H1 (cell line): ENCODE measurements around the gene COL19A1. TPM values are rescaled to one million over a fixed set of nuclear protein-coding genes. Genes with fewer than 3 reads are reported as not detected.

Source experiments
- ASH2L ChIP-seq: fragments of 200-600, 300-600 bp; sonication (generic); IDR thresholded peaks from one replicate; pipeline ENCODE4 v1.7.1; 2017; ENCODE audit warnings: low read length
- CTBP2 ChIP-seq: IDR thresholded peaks from 2 replicates; pipeline ENCODE4 v1.7.0; 2011; ENCODE audit warnings: borderline replicate concordance, mild to moderate bottlenecking, moderate library complexity, mixed read lengths, low read length; ENCODE audit not compliant: insufficient read depth, insufficient read length
- TCF12 ChIP-seq: IDR thresholded peaks from 2 replicates; pipeline ENCODE4 v1.6.1; 2011; ENCODE audit warnings: low read depth, mild to moderate bottlenecking, low read length
- polyA plus RNA-seq, 7 experiments: library from polyadenylated mRNA; depleted of rRNA in 3 of 7; stranded (reverse) in 5 of 7; unstranded in 2 of 7; fragments of >200 nt in 5 of 7; fragments of 200-250 nt in 2 of 7; gene quantifications; 1 replicate in 5 of 7; 2 replicates in 1 of 7; 4 replicates in 1 of 7; pipeline versions ENCODE4 v1.2.1 to v1.2.3, GENCODE V29; 2011 to 2013; ENCODE audit warnings: missing spikeins in 2 of 7, mixed read lengths in 2 of 7
- total RNA-seq: library from RNA; stranded (reverse); fragmentation: NEBNext Ultra II Directional; extraction: Animal tissue kit (Norgen Biotek cat#: 25700); gene quantifications from 2 replicates; pipeline ENCODE4 v1.2.1, GENCODE V29; 2021

The COL19A1 gene
- total and polyA plus RNA-seq, 2 of the 8 experiments (the other 6 are each of a cell fraction or from before 2014, with no cell fraction given) = not detected

DNA sequence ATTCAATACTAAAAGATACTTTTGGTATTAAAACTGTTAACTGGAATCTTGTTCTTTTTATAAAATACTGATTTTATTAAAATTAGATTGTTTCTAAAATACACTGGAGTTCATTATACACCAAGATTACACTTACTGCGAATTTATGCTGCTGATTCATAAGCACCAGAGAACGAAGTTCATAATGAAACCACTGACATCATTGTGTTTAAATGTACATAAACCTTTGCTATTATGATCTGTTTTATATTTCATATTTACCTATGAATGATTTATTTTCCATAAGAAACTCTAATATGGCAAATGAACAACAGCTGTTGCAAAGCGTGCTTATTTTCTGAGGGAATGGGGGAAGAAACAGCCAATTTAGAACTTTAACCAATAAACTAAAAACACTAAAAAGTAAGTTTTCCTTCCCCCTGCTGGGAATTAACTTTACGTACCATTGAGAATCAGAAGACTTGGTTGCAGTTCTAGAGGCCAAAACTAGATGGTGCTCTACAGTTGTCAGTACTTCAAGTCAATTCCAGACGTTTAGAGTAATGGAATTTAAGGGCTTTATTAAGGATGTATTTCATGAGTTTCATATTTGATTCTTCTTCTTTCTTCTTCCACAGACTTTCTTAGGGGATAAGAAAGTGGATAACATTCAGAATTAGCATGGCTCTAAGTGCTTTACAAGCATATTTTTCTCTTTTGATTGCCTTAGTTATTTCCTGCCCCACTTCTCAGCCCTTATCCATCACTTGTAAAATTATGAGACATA lies 30.8 kb upstream of the COL19A1 start (continued):
- no peak for TF ChIP-seq ASH2L
- TF ChIP-seq TCF12 = no peak
- TF ChIP-seq CTBP2 = no peak
